Middle frontal gyrus (tissue), 1 donor: Measurements from ENCODE around the gene DCAF6.
"Not testable (repeated sequence)": the region's sequence is repeated elsewhere in the genome, so short reads cannot be mapped to it uniquely, and the experiment has no call there.

Source experiments
- DNase-seq: peaks from one replicate; pipeline ENCODE4 v3.0.0-alpha.2; 2015; ENCODE audit warnings: low spot score; ENCODE audit errors: extremely low spot score

Gene DCAF6

DNA sequence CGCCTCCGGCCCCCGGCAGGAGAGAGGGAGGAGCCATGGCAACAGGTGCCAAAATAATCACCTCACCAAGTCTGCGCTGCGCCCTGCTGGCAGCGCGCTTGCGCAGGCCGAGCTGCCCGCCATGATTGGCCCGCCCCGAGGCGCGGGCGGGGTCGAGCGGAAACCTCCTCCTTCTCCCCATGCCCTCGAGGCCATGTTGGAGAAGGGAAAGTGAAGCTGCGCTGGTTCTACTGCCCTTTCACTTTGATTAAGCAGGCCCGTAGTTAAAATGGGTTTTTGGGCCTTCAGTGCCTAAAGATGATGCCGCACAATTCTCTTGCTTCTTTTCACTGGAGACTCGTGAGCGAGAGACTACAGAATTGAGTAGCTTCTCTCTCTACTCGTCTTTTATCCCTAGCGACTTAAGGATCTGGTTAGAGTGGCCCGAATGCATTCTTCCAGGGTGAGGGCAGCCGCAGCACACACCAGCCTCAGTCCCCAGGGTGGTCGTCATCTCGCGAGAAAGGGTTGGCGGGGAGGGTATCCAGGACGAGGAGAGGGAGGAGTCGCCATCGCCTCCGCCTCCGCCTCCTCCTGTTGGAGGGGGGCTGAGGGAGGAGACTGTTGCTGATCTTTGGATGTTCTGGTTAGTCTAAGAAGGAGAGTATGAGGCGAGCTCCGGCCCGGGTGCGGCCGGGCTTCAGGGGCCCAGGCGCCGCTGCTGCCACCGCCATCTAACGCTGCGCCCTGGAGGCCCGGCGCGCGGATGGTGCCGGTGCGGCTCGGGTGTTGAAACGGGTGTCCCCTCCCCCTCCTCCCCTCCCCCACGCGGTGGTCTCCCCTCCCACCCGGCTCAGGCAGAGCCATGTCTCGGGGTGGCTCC, at the start of gene DCAF6:
DCAF6 (plus strand) TSS at position 616 of the 862 bp plus-strand sequence; CDS start at position 845, 229 bp downstream.
- peak; percentile 95 for DNase-seq

DNA sequence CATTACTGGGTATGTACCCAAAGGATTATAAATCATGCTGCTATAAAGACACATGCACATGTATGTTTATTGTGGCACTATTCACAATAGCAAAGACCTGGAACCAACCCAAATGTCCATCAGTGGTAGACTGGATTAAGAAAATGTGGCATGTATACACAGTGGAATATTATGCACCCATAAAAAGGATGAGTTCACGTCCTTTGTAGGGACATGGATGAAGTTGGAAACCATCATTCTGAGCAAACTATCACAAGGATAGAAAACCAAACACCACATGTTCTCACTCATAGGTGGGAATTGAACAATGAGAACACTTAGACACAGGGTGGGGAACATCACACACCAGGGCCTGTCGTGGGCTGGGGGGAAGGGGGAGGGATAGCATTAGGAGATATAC, 49.3 kb upstream of the DCAF6 start:
- not testable (repeated sequence) for DNase-seq

DNA sequence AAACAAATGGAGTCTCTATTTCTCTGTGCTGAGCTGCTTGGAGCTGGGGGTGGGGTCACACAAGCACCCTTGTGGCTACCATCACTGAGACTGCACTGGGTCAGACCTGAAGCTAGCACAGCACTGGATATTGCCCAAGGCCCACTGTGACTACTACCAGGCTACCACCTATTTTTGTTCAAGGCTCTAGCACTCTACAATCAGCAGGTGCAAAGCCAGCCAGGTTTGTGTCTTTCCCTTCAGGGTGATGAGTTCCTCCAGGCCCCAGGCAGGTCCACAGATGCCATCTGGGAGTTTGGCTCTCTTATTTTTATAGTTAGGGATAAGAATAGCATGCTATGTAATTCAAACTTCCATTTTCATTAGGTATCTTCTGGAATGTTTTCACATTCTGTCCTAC, 46.1 kb upstream of the DCAF6 start:
- no peak for DNase-seq

GRCh38 chr1:167893798-167894197, 42.7 kb upstream of the DCAF6 start:
- DNase-seq: no peak

GRCh38 chr1:167898578-167899222, 37.8 kb upstream of the DCAF6 start:
- no peak for DNase-seq

- DNase-seq: no peak
Observed at GRCh38 chr1:167899253-167899681, 37.2 kb upstream of the DCAF6 start.

DNA sequence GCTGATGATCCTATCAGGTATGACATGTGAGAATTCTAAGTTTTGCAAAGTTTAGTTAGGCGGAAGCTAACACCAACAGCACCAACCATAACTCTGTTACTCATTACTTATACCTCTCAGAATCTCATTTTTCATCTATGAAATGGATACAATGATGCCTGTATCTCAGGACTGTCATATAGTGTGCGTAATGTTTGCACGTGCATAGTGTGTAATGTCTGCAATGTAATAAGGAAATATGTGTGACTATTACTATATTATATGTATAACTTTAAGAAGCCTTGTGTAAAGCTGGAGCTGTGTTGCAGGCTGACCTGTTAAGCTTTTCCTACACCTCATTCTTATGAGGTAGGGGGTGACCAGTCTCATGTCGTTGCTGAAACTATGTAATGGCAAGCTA, 35.6 kb upstream of the DCAF6 start:
- no peak for DNase-seq

DNA sequence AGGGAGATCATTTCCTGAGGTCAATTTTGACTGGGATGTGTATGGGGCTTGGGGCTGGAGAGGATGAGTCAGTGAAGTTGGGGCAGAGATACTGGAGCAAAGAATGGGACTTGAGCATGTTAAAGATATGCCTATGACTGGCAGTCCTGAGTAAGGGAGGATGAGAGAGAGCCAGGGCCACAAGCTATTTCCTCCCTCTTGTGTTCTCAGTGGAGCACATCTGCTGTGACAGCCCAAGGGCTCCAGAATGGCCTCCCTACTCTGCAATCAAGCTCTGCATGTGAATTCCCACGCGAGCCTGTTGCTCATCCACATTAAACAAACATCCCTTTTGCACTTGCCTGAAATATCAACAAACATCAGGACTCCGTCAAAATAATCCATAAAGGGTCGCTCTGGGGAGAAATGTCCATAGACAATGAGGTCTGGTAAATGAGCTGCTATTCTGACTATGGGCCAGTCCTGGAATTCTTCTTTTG, 31.8 kb upstream of the DCAF6 start:
- DNase-seq: no peak

DNA sequence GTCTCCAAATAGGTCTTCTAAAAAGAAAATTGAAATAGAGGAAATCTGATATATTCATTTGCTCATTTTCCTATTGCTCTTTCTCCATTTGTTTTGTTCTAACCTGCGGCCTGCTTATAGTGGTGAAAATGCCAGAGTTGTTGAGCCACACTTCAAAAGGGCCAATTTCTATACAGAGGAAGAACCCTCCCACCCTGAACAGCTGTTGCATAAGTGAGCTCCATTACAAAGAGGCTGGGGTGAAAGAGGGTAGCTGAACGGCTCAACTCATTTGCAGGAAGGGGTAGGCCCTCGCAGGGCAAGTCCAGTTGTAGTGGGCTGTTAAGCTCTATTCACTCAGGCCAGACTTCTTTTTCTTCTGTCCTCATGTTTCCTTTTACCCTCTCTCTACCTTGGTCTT, 31.3 kb upstream of the DCAF6 start:
- DNase-seq: no peak

DNA sequence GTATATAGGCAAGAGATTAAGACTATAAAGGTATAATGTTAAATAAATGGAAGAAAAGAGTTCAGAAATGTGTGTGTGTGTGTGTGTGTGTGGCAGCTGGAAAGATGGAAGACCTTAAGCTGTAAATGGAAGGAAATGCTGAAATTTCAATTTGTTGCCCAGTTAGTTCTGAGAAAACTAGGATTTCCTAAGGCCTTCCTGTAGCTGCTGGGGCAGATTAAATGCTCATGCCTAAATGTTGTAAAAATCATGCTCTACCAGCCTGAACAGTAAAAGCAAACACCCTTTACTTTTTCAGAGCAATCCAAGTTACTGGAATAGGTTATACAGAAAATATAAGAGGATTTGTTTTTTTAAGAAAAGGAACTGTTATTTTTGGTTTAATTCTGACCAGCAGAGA, 30.8 kb upstream of the DCAF6 start:
- DNase-seq: no peak

GRCh38 chr1:167909691-167910180, 26.7 kb upstream of the DCAF6 start:
- DNase-seq: no peak

- DNase-seq: no peak
Observed at GRCh38 chr1:167910530-167910929, 26.0 kb upstream of the DCAF6 start.

DNA sequence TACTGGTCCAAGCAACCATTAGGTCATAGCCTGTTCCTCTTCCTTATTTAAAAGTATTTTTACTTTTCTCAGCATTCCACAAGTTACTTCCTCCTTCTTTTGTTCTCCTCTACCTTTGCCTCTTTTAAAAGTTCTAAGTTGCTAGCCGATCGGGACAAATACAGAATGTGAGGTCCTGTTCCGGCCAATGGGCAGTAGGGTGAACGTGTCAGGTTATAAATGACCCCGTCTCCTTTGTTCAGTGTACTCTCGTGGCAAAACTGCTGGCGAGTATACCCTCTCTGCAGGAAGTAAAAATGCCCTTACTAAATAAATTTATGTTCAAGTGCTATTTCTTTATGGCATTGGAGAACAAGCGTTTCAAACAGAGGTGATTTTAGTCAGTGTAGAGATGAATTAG, 25.1 kb upstream of the DCAF6 start:
- DNase-seq: no peak

GRCh38 chr1:167912294-167912693, 24.2 kb upstream of the DCAF6 start:
- no peak for DNase-seq

- no peak for DNase-seq
Observed at GRCh38 chr1:167913895-167914496, 22.5 kb upstream of the DCAF6 start, which contains the start of gene ADCY10. ADCY10 (minus strand) TSS chr1:167914134; CDS start chr1:167905140, 8,994 bp downstream.

DNA sequence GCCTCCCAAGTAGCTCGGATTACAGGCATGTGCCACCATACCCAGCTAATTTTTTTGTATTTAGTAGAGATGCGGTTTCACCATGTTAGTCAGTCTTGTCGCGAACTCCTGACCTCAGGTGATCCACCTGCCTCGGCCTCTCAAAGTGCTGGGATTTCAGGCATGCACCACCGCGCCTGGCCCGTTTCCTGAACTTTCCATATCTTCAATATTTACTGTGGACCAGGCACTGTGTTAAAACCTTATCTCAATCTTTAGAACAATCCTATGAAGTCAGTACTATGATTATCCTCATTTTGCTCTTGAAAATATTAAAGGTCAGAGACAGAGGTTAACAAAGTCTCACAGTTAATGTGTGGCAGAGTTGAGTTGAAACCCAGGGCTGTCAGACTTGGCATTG, 20.9 kb upstream of the DCAF6 start:
- no peak for DNase-seq

DNA sequence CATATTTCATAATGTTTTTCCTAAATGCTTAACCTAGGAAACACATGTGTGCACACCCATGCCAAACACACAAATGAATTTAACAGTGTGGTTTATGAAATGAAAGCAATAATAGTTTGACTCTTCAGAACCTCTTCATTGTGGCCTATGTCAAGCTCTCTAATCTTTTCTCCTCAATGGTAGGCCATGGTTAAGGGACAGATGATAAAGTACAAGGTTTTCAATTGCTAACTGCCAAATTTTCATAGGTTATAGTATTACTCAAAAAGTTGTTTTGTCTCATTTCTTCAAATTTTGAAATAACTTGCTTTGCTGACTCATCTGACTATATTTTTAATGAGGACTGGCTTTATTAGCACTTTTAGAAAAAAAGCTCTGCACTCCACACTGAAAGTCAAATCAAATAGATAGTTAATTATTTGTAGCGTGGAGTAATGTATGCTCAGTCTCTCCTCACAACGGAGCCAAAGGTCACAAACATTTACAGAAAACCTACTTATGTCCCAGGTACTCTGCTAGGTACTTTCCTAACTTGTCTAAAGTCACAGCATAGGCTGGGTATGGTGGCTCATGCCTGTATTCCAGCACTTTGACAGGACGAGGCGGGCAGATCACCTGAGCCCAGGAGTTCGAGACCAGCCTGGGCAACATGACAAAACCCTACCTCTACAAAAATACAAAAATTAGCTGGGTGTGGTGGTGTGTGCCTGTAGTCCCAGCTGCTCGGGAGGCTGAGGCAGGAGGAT, 19.5 kb upstream of the DCAF6 start:
- DNase-seq: no peak

DNA sequence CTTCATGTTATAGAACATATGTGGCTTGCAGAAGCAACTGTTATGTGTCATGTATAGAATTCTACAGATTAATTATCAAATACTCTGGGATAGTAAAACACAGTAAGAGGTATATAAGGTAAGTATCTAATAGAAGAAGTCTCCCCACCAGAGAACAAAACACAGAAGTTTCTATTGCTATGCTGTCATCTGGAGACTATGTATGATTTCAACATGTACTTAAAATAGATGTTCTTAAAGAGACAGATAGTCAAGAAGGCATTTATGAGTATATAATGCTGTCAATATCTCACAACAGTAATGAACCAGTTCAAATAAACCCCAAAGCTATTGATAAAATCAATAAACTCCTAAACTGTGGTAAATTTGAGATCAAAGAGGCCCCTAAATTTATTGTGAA, 14.5 kb upstream of the DCAF6 start:
- DNase-seq: no peak

DNA sequence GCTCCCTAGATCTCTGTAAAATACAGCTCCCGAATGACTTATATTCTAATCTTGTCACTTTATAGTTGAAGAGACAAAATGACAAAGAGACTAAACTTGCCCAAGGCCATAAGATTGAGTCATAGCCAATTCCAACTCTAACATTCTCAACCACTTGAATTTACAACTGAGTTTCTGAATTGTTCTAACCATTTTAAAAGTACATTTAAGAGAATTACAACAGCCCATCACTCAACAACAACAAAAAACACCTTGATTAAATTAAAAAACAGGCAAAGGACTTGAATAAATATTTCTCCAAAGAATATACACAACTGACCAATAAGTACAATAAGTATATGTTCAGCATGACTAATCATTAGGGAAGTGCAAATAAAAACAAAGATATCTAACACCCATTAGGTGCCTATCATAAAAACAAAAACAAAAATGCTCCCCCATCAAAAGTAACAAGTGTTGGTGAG, 13.8 kb upstream of the DCAF6 start:
- DNase-seq: no peak

DNA sequence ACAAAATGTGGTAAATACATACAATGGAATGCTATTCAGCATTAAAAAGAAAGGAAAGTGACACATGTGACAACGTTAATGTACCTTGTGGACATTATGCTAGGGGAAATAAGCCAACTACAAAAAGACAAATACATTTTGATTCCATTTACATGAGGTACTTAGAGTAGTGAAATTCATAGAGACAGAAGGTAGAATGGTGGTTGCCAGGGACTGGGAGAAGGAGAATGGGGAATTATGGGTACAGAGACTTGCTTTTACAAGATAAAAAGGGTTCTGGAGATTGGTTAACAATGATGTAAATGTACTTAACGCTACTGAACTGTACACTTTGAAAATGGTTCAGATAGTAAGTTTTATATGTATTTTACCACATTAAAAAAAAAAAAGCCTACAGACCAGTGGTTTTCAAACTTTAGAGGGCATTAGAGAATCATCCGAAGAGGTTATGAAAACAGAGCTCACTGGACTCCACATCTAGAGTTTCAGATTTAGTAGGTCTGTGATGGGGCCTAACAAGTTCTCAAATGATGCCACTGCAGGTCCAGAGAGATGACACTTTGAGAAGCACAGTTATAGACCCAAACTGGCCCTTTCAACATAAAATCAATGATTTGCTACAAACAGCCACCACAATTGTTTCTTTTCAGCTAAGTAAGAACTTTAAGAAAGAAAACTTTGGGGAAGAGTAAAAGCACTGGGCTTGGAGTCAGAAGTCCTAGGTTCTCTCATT, 13.0 kb upstream of the DCAF6 start:
- DNase-seq: no peak
